NCI-H774 (cell line): ENCODE measurements around the gene TPT1.
"Not testable (repeated sequence)": the region's sequence is repeated elsewhere in the genome, so short reads cannot be mapped to it uniquely, and the experiment has no call there.

Experiments used
- DNase-seq: peaks from one replicate; lab custom pipeline; 2025; lab: John Stamatoyannopoulos, UW

The TPT1 gene

GRCh38 chr13:45367358-45367757 lies 26.4 kb upstream of the TPT1 start:
- DNase-seq = no peak

GRCh38 chr13:45365558-45365885 lies 24.5 kb upstream of the TPT1 start:
- no peak for DNase-seq

- no peak for DNase-seq
These were observed 24.0 kb upstream of the TPT1 start for GRCh38 chr13:45364876-45365557.

- no peak for DNase-seq
These were observed 22.0 kb upstream of the TPT1 start for GRCh38 chr13:45362939-45363338.

GRCh38 chr13:45361596-45362206 lies 20.7 kb upstream of the TPT1 start:
- no peak for DNase-seq

- DNase-seq = no peak
These were observed 16.1 kb upstream of the TPT1 start for GRCh38 chr13:45356966-45357672.

- no peak for DNase-seq
These were observed 12.9 kb upstream of the TPT1 start for GRCh38 chr13:45353895-45354294.

- DNase-seq = no peak
These were observed 11.0 kb upstream of the TPT1 start for GRCh38 chr13:45352031-45352430.

GRCh38 chr13:45350152-45350551 lies 9.2 kb upstream of the TPT1 start:
- no peak for DNase-seq

GRCh38 chr13:45349438-45349837 lies 8.5 kb upstream of the TPT1 start:
- DNase-seq = no peak

- DNase-seq = not testable (repeated sequence)
These were observed 3.1 kb upstream of the TPT1 start for GRCh38 chr13:45344064-45344463.

- not testable (repeated sequence) for DNase-seq
These were observed 2.1 kb upstream of the TPT1 start for GRCh38 chr13:45343102-45343501.

GRCh38 chr13:45342668-45343067 lies 1.7 kb upstream of the TPT1 start:
- not testable (repeated sequence) for DNase-seq

- DNase-seq = no peak
These were observed 967 bp upstream of the TPT1 start for GRCh38 chr13:45341799-45342500.

- DNase-seq = peak; percentile 52
These were observed 455 bp downstream of the TPT1 start for GRCh38 chr13:45340422-45341033.

GRCh38 chr13:45339867-45340266 lies 1.1 kb downstream of the TPT1 start:
- no peak for DNase-seq

GRCh38 chr13:45339399-45339798 lies 1.6 kb downstream of the TPT1 start:
- DNase-seq = no peak

- no peak for DNase-seq
These were observed 3.2 kb downstream of the TPT1 start for GRCh38 chr13:45337803-45338202.

- DNase-seq = no peak
These were observed 3.6 kb downstream of the TPT1 start for GRCh38 chr13:45337395-45337794.

- no peak for DNase-seq
These were observed 4.8 kb downstream of the TPT1 start for GRCh38 chr13:45336025-45336800.

GRCh38 chr13:45335397-45336024 lies 5.5 kb downstream of the TPT1 start:
- no peak for DNase-seq
